BE2C (cell line): Measurements from ENCODE around the gene LSS.
"Not testable (repeated sequence)": the region's sequence is repeated elsewhere in the genome, so short reads cannot be mapped to it uniquely, and the experiment has no call there.

Experiments
- DNase-seq: peaks from one replicate; pipeline ENCODE4 v3.0.0-alpha.2; 2020
- H3K27me3 ChIP-seq: fragments of 250-450 bp; sonication (Bioruptor Pico); 2 replicates; pipeline ENCODE4 v1.5.1; 2020; ENCODE audit warnings: mild to moderate bottlenecking
- H3K36me3 ChIP-seq: fragments of 250-450 bp; sonication (Bioruptor Pico); 2 replicates; pipeline ENCODE4 v1.5.1; 2020; ENCODE audit warnings: mild to moderate bottlenecking
- H3K4me1 ChIP-seq: fragments of 250-450 bp; sonication (Bioruptor Pico); 2 replicates; pipeline ENCODE4 v1.5.1; 2020
- H3K4me3 ChIP-seq: 2 replicates; pipeline ENCODE4 v1.5.1; 2011; ENCODE audit warnings: low read depth, low read length
- H3K9me3 ChIP-seq: fragments of 250-450 bp; sonication (Bioruptor Pico); 2 replicates; pipeline ENCODE4 v1.5.1; 2020
- CTCF ChIP-seq: IDR thresholded peaks from 2 replicates; pipeline ENCODE4 v1.5.1; 2012; ENCODE audit warnings: mild to moderate bottlenecking, low read depth, low read length

The LSS gene

GRCh38 chr21:46145159-46145839 is 83.3 kb downstream of the LSS start:
- Histone ChIP-seq H3K9me3 (0 out of 2 replicates have a peak, but pooled peaks cover 5% of the 10 kb centered on the region), H3K36me3 (no peaks in the 10 kb centered on the region), H3K4me1 (peaks cover 6% of the 10 kb centered on the region; the same call in 1 of the 2 replicates), H3K4me3 (no peak overlapping the region), H3K27me3 (no peaks in the 10 kb centered on the region)
- DNase-seq: no peak
- TF ChIP-seq CTCF: no peak

- Histone ChIP-seq H3K36me3 (no peaks in the 10 kb centered on the region), H3K4me1 (peaks cover 6% of the 10 kb centered on the region; the same call in 1 of the 2 replicates), H3K27me3 (no peaks in the 10 kb centered on the region), H3K9me3 (0 out of 2 replicates have a peak, but pooled peaks cover 5% of the 10 kb centered on the region), H3K4me3 (no peak overlapping the region)
- TF ChIP-seq CTCF: no peak
- no peak for DNase-seq
These were observed 84.0 kb downstream of the LSS start for GRCh38 chr21:46144464-46145070.

GRCh38 chr21:46142582-46143473 is 85.7 kb downstream of the LSS start:
- no peak for TF ChIP-seq CTCF
- Histone ChIP-seq H3K9me3 (0 out of 2 replicates have a peak, but pooled peaks cover 5% of the 10 kb centered on the region), H3K4me3 (no peak overlapping the region), H3K4me1 (peaks cover 2% of the 10 kb centered on the region; the same call in 1 of the 2 replicates), H3K36me3 (no peaks in the 10 kb centered on the region), H3K27me3 (no peaks in the 10 kb centered on the region)
- peak; percentile 63 for DNase-seq

- no peaks in the 10 kb centered on the region for H3K36me3 ChIP-seq
- H3K9me3 ChIP-seq: 0 out of 2 replicates have a peak, but pooled peaks cover 5% of the 10 kb centered on the region
- H3K4me3 ChIP-seq: no peak overlapping the region
- H3K4me1 ChIP-seq: no peaks in the 10 kb centered on the region; the same call in 1 of the 2 replicates
- no peaks in the 10 kb centered on the region for H3K27me3 ChIP-seq
- TF ChIP-seq CTCF: no peak
- DNase-seq: no peak
These were observed 86.6 kb downstream of the LSS start for GRCh38 chr21:46141767-46142581.

GRCh38 chr21:46140352-46141003 is 88.1 kb downstream of the LSS start:
- not testable (repeated sequence) for DNase-seq, H3K27me3 ChIP-seq, H3K36me3 ChIP-seq, H3K4me3 ChIP-seq, H3K4me1 ChIP-seq, H3K9me3 ChIP-seq
